ENCODE data around the gene PTGER3. TPM values are rescaled to one million over a fixed set of nuclear protein-coding genes. Genes with fewer than 3 reads are reported as not detected.

PTGER3 gene
- total and polyA plus RNA-seq, 10 of the 15 experiments (the other 5 are each of a cell fraction or from before 2014, with no cell fraction given), result under 0.01 to 0.04 (median 0.02) TPM; not detected in 7

DNA sequence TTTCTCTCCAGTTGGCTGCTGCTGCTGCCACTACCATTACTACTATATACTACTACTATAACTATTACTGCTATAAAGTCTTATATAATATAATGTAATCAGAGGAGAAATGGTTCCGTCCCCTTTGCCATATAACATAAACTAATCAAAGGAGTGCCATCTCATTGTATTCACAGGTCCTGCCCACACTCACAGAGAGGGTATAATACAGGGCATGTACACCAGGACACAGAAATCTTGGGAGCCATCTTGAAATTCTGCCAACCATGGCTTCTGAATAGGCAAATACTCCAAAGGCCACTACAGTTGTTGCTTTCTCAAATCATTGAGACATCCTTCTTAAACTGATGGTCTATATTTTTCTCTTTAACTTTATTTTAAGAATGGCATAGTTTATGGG lies 40.1 kb upstream of the PTGER3 start:
- H3K4me2 ChIP-seq (ENCODE audit: control insufficient read depth, insufficient read depth), result no peak overlapping the region
- H3K4me1 ChIP-seq (ENCODE audit: control insufficient read depth, insufficient read depth, low read length), result no peaks in the 10 kb centered on the region
- no peaks in the 10 kb centered on the region for H3K79me2 ChIP-seq (ENCODE audit: control insufficient read depth, insufficient read depth, low read length)
- in situ Hi-C loops (cut with MboI) (loop anchor here (25.0 kb wide), 1 partner anchor 950 kb away; no protein-coding TSS in a partner anchor), intact Hi-C loops (cut with micrococcal nuclease; ENCODE audit: unreplicated experiment) (no loop called here)
- H2AFZ ChIP-seq (ENCODE audit: control insufficient read depth, low read depth, low read length), result no peak overlapping the region
- FAIRE-seq (no peak), DNase-seq (ENCODE audit: low read depth, low spot score) (no peak), ATAC-seq (no peak)
- WGBS (ENCODE audit: insufficient coverage, insufficient replicate concordance, low lambda C conversion rate, missing lambda C conversion rate), result 86% methylated on average over 1 of the region's 1 CpG
- H3K9ac ChIP-seq (ENCODE audit: control insufficient read depth, insufficient read depth, low read length), result no peak overlapping the region
- TF ChIP-seq, protein P1, sequence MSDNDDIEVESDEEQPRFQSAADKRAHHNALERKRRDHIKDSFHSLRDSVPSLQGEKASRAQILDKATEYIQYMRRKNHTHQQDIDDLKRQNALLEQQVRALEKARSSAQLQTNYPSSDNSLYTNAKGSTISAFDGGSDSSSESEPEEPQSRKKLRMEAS (IDR thresholded peaks at IDR 0.05; ENCODE audit: low read depth, low read length), result no peak
- TF ChIP-seq, protein P2, sequence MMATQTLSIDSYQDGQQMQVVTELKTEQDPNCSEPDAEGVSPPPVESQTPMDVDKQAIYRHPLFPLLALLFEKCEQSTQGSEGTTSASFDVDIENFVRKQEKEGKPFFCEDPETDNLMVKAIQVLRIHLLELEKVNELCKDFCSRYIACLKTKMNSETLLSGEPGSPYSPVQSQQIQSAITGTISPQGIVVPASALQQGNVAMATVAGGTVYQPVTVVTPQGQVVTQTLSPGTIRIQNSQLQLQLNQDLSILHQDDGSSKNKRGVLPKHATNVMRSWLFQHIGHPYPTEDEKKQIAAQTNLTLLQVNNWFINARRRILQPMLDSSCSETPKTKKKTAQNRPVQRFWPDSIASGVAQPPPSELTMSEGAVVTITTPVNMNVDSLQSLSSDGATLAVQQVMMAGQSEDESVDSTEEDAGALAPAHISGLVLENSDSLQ (IDR thresholded peaks at IDR 0.05), result no peak
- TF ChIP-seq SREBF2 (IDR thresholded peaks at IDR 0.05; ENCODE audit: low read length) (no peak), NR2F1 (conservative IDR thresholded peaks at IDR 0.05) (no peak)
- ChIA-PET CTCF (no interaction called here), RAD21 (ENCODE audit: unreplicated experiment) (no interaction called here), POLR2A (no interaction called here), SMC1A (ENCODE audit: uncharacterized antibody, unreplicated experiment) (interaction anchor here (1.5 kb wide), 1 partner anchor 10 kb away, joined by 4 read pairs; no protein-coding TSS in a partner anchor)
- H3K27ac ChIP-seq (ENCODE audit: control insufficient read depth, insufficient read depth), result no peak overlapping the region
- no peaks in the 10 kb centered on the region for H3K27me3 ChIP-seq (replicated peaks in 1 of 2; ENCODE audit: control insufficient read depth in 2 of 2, insufficient read depth in 2 of 2, low read length in 1 of 2)
- no TSS peak for BruUV-seq (replicated peaks)
- no peak overlapping the region for H3K4me3 ChIP-seq
- H3K9me3 ChIP-seq (replicated peaks; ENCODE audit: control insufficient read depth, insufficient read depth, low read length), result no peaks in the 10 kb centered on the region
- no peaks in the 10 kb centered on the region for H4K20me1 ChIP-seq (ENCODE audit: control insufficient read depth, insufficient read depth)
- H3K36me3 ChIP-seq (ENCODE audit: control insufficient read depth in 2 of 2, insufficient read depth in 2 of 2, low read length in 1 of 2), result no peaks in the 10 kb centered on the region

DNA sequence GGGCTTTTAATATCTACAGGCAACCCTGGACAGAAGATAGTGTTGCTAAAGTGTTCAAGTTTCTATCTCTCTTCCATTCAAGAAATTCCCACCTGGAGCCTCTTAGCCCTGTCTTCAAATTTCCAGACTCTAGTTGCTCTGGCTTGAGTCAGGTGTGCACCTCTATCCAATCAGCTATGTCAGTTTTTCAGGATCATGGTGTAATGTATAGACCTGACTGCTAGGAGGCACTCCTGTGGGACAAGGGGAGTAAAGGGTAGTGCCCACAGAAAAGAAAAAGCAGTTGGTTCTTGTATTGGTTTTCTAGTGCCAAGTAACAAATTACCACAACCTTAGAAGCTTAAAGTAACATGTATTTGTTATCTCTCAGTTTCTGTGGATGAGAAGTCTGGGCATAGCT lies 39.4 kb upstream of the PTGER3 start:
- BruUV-seq (replicated peaks), result no TSS peak
- FAIRE-seq, result no peak
- Histone ChIP-seq H3K36me3 (ENCODE audit: control insufficient read depth in 2 of 2, insufficient read depth in 2 of 2, low read length in 1 of 2) (no peaks in the 10 kb centered on the region), H3K4me3 (no peak overlapping the region), H3K27me3 (replicated peaks in 1 of 2; ENCODE audit: control insufficient read depth in 2 of 2, insufficient read depth in 2 of 2, low read length in 1 of 2) (no peaks in the 10 kb centered on the region), H2AFZ (ENCODE audit: control insufficient read depth, low read depth, low read length) (no peak overlapping the region), H3K9ac (ENCODE audit: control insufficient read depth, insufficient read depth, low read length) (no peak overlapping the region), H3K27ac (ENCODE audit: control insufficient read depth, insufficient read depth) (no peak overlapping the region), H3K4me1 (ENCODE audit: control insufficient read depth, insufficient read depth, low read length) (no peaks in the 10 kb centered on the region), H3K9me3 (replicated peaks; ENCODE audit: control insufficient read depth, insufficient read depth, low read length) (no peaks in the 10 kb centered on the region), H4K20me1 (ENCODE audit: control insufficient read depth, insufficient read depth) (no peaks in the 10 kb centered on the region), H3K79me2 (ENCODE audit: control insufficient read depth, insufficient read depth, low read length) (no peaks in the 10 kb centered on the region), H3K4me2 (ENCODE audit: control insufficient read depth, insufficient read depth) (no peak overlapping the region)
- intact Hi-C loops (cut with micrococcal nuclease; ENCODE audit: unreplicated experiment), result no loop called here
- ChIA-PET RAD21 (ENCODE audit: unreplicated experiment) (no interaction called here), POLR2A (no interaction called here), SMC1A (ENCODE audit: uncharacterized antibody, unreplicated experiment) (interaction anchor here (0.6 to 1.5 kb wide), 2 partner anchors 9 to 1324 kb away, joined by 4 read pairs; no protein-coding TSS in a partner anchor), CTCF (no interaction called here)
- in situ Hi-C loops (cut with MboI), result loop anchor here (25.0 kb wide), 1 partner anchor 950 kb away; no protein-coding TSS in a partner anchor
- ATAC-seq, result 0 out of 3 replicates have a peak, but pooled peaks have one; percentile 31
- 0 out of 2 replicates have a peak, but pooled peaks have one; percentile 20 for TF ChIP-seq NFYB (IDR thresholded peaks at IDR 0.05; ENCODE audit: insufficient read depth, low read depth, low read length)
- no peak for TF ChIP-seq TCF7 (IDR thresholded peaks at IDR 0.05; ENCODE audit: borderline replicate concordance)
- DNase-seq (ENCODE audit: low read depth, low spot score), result no peak

Measured in GM12878 (cell line).